ENCODE results near the gene DNAJC27.

DNA sequence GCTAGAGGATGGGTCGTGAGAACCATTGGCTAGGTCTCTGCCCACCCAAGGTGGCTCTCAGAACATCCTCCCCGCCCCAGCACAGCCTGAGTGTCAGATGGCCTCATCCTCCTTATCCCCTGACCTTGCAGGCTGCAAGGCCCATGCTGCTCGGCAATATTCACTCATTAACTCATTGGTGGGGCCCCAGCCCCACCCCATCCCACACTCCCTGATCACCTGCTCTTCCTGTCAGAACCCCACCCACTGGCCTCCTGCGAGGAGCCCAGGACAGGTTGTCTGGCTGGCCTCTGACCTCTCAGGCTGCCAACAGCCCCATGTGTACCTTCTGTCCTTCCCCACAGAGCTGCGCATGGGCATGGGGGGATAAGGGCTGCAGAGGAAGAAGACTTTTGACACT is 57.0 kb downstream of the DNAJC27 start:
- TF ChIP-seq, protein P1, sequence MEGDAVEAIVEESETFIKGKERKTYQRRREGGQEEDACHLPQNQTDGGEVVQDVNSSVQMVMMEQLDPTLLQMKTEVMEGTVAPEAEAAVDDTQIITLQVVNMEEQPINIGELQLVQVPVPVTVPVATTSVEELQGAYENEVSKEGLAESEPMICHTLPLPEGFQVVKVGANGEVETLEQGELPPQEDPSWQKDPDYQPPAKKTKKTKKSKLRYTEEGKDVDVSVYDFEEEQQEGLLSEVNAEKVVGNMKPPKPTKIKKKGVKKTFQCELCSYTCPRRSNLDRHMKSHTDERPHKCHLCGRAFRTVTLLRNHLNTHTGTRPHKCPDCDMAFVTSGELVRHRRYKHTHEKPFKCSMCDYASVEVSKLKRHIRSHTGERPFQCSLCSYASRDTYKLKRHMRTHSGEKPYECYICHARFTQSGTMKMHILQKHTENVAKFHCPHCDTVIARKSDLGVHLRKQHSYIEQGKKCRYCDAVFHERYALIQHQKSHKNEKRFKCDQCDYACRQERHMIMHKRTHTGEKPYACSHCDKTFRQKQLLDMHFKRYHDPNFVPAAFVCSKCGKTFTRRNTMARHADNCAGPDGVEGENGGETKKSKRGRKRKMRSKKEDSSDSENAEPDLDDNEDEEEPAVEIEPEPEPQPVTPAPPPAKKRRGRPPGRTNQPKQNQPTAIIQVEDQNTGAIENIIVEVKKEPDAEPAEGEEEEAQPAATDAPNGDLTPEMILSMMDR (IDR thresholded peaks at IDR 0.05) = no peak
- TF ChIP-seq FOXJ3 (CRISPR knock-in tag; IDR thresholded peaks at IDR 0.05) (no peak), EZH2phosphoT487 (IDR thresholded peaks at IDR 0.05; ENCODE audit: borderline replicate concordance, low read depth) (no peak), POLR2AphosphoS5 (IDR thresholded peaks at IDR 0.05; ENCODE audit: low read depth, low read length) (no peak), EP300 (IDR thresholded peaks at IDR 0.05; ENCODE audit: borderline replicate concordance in 1 of 2, low read depth in 1 of 2, low read length in 1 of 2) (no peak), NFIC (IDR thresholded peaks at IDR 0.05; ENCODE audit: borderline replicate concordance) (no peak), RAD21 (IDR thresholded peaks at IDR 0.05; ENCODE audit: low read length) (no peak)
- TF ChIP-seq, protein P2, sequence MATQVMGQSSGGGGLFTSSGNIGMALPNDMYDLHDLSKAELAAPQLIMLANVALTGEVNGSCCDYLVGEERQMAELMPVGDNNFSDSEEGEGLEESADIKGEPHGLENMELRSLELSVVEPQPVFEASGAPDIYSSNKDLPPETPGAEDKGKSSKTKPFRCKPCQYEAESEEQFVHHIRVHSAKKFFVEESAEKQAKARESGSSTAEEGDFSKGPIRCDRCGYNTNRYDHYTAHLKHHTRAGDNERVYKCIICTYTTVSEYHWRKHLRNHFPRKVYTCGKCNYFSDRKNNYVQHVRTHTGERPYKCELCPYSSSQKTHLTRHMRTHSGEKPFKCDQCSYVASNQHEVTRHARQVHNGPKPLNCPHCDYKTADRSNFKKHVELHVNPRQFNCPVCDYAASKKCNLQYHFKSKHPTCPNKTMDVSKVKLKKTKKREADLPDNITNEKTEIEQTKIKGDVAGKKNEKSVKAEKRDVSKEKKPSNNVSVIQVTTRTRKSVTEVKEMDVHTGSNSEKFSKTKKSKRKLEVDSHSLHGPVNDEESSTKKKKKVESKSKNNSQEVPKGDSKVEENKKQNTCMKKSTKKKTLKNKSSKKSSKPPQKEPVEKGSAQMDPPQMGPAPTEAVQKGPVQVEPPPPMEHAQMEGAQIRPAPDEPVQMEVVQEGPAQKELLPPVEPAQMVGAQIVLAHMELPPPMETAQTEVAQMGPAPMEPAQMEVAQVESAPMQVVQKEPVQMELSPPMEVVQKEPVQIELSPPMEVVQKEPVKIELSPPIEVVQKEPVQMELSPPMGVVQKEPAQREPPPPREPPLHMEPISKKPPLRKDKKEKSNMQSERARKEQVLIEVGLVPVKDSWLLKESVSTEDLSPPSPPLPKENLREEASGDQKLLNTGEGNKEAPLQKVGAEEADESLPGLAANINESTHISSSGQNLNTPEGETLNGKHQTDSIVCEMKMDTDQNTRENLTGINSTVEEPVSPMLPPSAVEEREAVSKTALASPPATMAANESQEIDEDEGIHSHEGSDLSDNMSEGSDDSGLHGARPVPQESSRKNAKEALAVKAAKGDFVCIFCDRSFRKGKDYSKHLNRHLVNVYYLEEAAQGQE (IDR thresholded peaks at IDR 0.05; ENCODE audit: low read depth, low read length) = no peak
